GM19467 (cell line): ENCODE measurements around the gene PCYOX1L.

ENCODE experiments used
- ATAC-seq: cut with Tn5 transposase; IDR thresholded peaks from one replicate; pipeline ENCODE4 v1.9.1; 2021; ENCODE audit warnings: mild to moderate bottlenecking, moderate library complexity; ENCODE audit not compliant: unreplicated experiment

The PCYOX1L gene

GRCh38 chr5:149405550-149406202 is 47.8 kb downstream of the PCYOX1L start:
- no peak for ATAC-seq

GRCh38 chr5:149406203-149406978 is 48.5 kb downstream of the PCYOX1L start:
- ATAC-seq: no peak

GRCh38 chr5:149406979-149407306 is 49.1 kb downstream of the PCYOX1L start:
- ATAC-seq: no peak

GRCh38 chr5:149407323-149408251 is 49.7 kb downstream of the PCYOX1L start:
- no peak for ATAC-seq

- no peak for ATAC-seq
Measured at GRCh38 chr5:149408252-149409099, 50.6 kb downstream of the PCYOX1L start.

- ATAC-seq: no peak
Measured at GRCh38 chr5:149409268-149409948, 51.6 kb downstream of the PCYOX1L start.

- ATAC-seq: no peak
Measured at GRCh38 chr5:149410071-149410470, 52.2 kb downstream of the PCYOX1L start.

GRCh38 chr5:149410721-149411432 is 53.0 kb downstream of the PCYOX1L start:
- no peak for ATAC-seq

GRCh38 chr5:149411738-149412519 is 54.1 kb downstream of the PCYOX1L start:
- no peak for ATAC-seq

GRCh38 chr5:149412783-149413476 is 55.1 kb downstream of the PCYOX1L start:
- no peak for ATAC-seq

GRCh38 chr5:149413477-149414210 is 55.8 kb downstream of the PCYOX1L start:
- ATAC-seq: no peak

GRCh38 chr5:149414405-149415065 is 56.7 kb downstream of the PCYOX1L start:
- no peak for ATAC-seq

- no peak for ATAC-seq
Measured at GRCh38 chr5:149415066-149415967, 57.5 kb downstream of the PCYOX1L start.

- no peak for ATAC-seq
Measured at GRCh38 chr5:149416987-149417710, 59.3 kb downstream of the PCYOX1L start.

GRCh38 chr5:149417711-149418368 is 60.0 kb downstream of the PCYOX1L start:
- ATAC-seq: no peak
